WTC11 (cell line): ENCODE measurements around the gene RACGAP1. TPM values are rescaled to one million over a fixed set of nuclear protein-coding genes. Genes with fewer than 3 reads are reported as not detected.
A peak's percentile ranks its signal among the peaks of the same experiment; 100 is the strongest.

Source experiments
- AFF4 ChIP-seq: sonication (generic); formaldehyde crosslinking; IDR thresholded peaks from 2 replicates; pipeline ENCODE4 v1.8.1; 2023; ENCODE audit warnings: mild to moderate bottlenecking, missing genetic modification reagents, borderline replicate concordance
- AR ChIP-seq: fragments of 250-450 bp; sonication (Bioruptor Pico); IDR thresholded peaks from 2 replicates; pipeline ENCODE4 v1.9.0; 2021; ENCODE audit warnings: mild to moderate bottlenecking
- CREM ChIP-seq: sonication (generic); formaldehyde crosslinking; IDR thresholded peaks from 2 replicates; pipeline ENCODE4 v1.8.1; 2022; ENCODE audit warnings: mild to moderate bottlenecking, missing genetic modification reagents, moderate library complexity
- E2F5 ChIP-seq: sonication (generic); formaldehyde crosslinking; IDR thresholded peaks from 2 replicates; pipeline ENCODE4 v1.8.1; 2022; ENCODE audit warnings: mild to moderate bottlenecking, moderate library complexity, missing genetic modification reagents
- FOXJ3 ChIP-seq: sonication (generic); formaldehyde crosslinking; IDR thresholded peaks from 2 replicates; pipeline ENCODE4 v1.9.0; 2021; ENCODE audit warnings: missing genetic modification reagents, mild to moderate bottlenecking, borderline replicate concordance
- FOXP4 ChIP-seq: sonication (generic); formaldehyde crosslinking; IDR thresholded peaks from 2 replicates; pipeline ENCODE4 v1.8.0; 2022; ENCODE audit warnings: mild to moderate bottlenecking, missing genetic modification reagents
- JAZF1 ChIP-seq: fragments of 250-450 bp; sonication (Bioruptor Pico); IDR thresholded peaks from 2 replicates; pipeline ENCODE4 v1.9.0; 2021; ENCODE audit warnings: moderate library complexity, mild to moderate bottlenecking, inconsistent platforms
- MLX ChIP-seq: sonication (generic); formaldehyde crosslinking; IDR thresholded peaks from 2 replicates; pipeline ENCODE4 v1.8.1; 2023; ENCODE audit warnings: mild to moderate bottlenecking, missing genetic modification reagents, moderate library complexity
- MXD4 ChIP-seq: fragments of 250-450 bp; sonication (Bioruptor Pico); IDR thresholded peaks from 2 replicates; pipeline ENCODE4 v1.8.0; 2021; ENCODE audit warnings: mild to moderate bottlenecking, moderate library complexity, borderline replicate concordance
- MYBL2 ChIP-seq: sonication (generic); formaldehyde crosslinking; IDR thresholded peaks from 2 replicates; pipeline ENCODE4 v1.8.1; 2023; ENCODE audit warnings: mild to moderate bottlenecking, moderate library complexity, missing genetic modification reagents
- NFE2L1 ChIP-seq: sonication (generic); formaldehyde crosslinking; IDR thresholded peaks from 2 replicates; pipeline ENCODE4 v1.8.1; 2023; ENCODE audit warnings: missing genetic modification reagents
- OVOL2 ChIP-seq: fragments of 250-450 bp; sonication (Bioruptor Pico); IDR thresholded peaks from 2 replicates; pipeline ENCODE4 v1.9.0; 2021; ENCODE audit warnings: mild to moderate bottlenecking, borderline replicate concordance
- PRDM15 ChIP-seq: sonication (generic); formaldehyde crosslinking; IDR thresholded peaks from 2 replicates; pipeline ENCODE4 v1.8.0; 2022; ENCODE audit warnings: missing genetic modification reagents
- USF1 ChIP-seq: sonication (generic); formaldehyde crosslinking; IDR thresholded peaks from 2 replicates; pipeline ENCODE4 v1.8.0; 2022; ENCODE audit warnings: mild to moderate bottlenecking, missing genetic modification reagents
- ZNF121 ChIP-seq: sonication (generic); formaldehyde crosslinking; IDR thresholded peaks from 2 replicates; pipeline ENCODE4 v1.8.0; 2023; ENCODE audit warnings: missing genetic modification reagents
- ZNF423 ChIP-seq: fragments of 250-450 bp; sonication (Bioruptor Pico); IDR thresholded peaks from 2 replicates; pipeline ENCODE4 v2.1.2; 2022; ENCODE audit warnings: mild to moderate bottlenecking, moderate library complexity
- ZNF512 ChIP-seq: sonication (generic); formaldehyde crosslinking; IDR thresholded peaks from 2 replicates; pipeline ENCODE4 v1.8.1; 2022; ENCODE audit warnings: missing genetic modification reagents, borderline replicate concordance
- total RNA-seq: library from RNA; stranded (reverse); gene quantifications from 3 replicates; pipeline ENCODE4 v1.2.3, GENCODE V29; 2021

The RACGAP1 gene
- total RNA-seq, 1 experiment from 2014 or later = 87.7 TPM

GRCh38 chr12:50032854-50033581, 7.7 kb upstream of the RACGAP1 start (continued):
- TF ChIP-seq PRDM15 (CRISPR knock-in tag) (0 out of 2 replicates have a peak, but pooled peaks have one; percentile 12), FOXP4 (no peak), AFF4 (CRISPR knock-in tag) (no peak), FOXJ3 (CRISPR knock-in tag) (no peak), USF1 (CRISPR knock-in tag) (no peak), ZNF121 (CRISPR knock-in tag) (no peak), E2F5 (CRISPR knock-in tag) (no peak), OVOL2 (CRISPR knock-in tag) (no peak), AR (CRISPR knock-in tag) (no peak), ZNF512 (no peak), ZNF423 (no peak), MXD4 (CRISPR knock-in tag) (no peak), JAZF1 (CRISPR knock-in tag) (no peak), NFE2L1 (CRISPR knock-in tag) (no peak), CREM (CRISPR knock-in tag) (no peak), MYBL2 (no peak), MLX (no peak)
